Measurements from ENCODE around the gene GFI1. TPM values are rescaled to one million over a fixed set of nuclear protein-coding genes. Genes with fewer than 3 reads are reported as not detected.
A peak's percentile ranks its signal among the peaks of the same experiment; 100 is the strongest.
"Not testable (repeated sequence)": the region's sequence is repeated elsewhere in the genome, so short reads cannot be mapped to it uniquely, and the experiment has no call there.

GFI1 gene
- total RNA-seq, 2 donors from 2014 or later, result 35.4 to 78.5 TPM

DNA sequence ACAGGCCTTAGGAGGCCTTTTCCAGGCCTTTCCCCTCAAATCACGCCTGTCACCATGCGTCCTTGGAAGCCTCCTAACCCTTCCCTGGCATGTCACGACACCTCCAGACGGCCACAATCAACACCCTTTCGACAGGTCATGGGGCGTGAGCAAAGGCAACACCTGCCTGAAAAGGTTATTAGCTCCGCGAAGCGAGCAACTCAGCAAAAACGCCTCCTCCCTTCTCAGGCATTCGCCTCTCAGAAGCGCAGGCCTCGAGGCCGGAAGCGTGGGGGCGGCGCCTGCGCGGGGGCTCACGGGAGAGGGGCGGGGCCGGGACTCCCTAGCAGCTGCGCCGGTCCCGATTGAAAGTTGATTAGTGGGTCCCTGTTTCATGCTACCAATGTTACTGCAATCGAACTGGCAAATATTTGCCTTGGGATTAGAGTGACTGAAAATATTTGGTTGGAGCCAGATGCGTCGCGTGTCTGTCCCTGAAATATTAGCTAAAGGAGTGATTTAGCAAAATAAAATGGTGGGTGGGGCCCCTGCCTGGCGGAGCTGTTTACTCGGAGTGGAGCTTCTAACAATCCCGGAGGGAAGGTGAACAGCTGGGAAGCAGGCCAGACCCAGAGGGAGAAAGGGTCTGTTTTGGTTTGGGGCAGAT lies 44.9 kb downstream of the GFI1 start:
- H3K36me3 Mint-ChIP-seq, result no peaks in the 10 kb centered on the region
- no peak overlapping the region for H3K4me3 Mint-ChIP-seq
- H3K27ac Mint-ChIP-seq, result no peak overlapping the region
- no peaks in the 10 kb centered on the region for H3K27me3 Mint-ChIP-seq
- H3K9me3 Mint-ChIP-seq, result no peaks in the 10 kb centered on the region
- peaks cover 6% of the 10 kb centered on the region in 2 donors for H3K4me1 Mint-ChIP-seq (ENCODE audit: low read depth in 2 of 2)
- DNase-seq (ENCODE audit: low spot score), result no peak
- ATAC-seq, result no peak

DNA sequence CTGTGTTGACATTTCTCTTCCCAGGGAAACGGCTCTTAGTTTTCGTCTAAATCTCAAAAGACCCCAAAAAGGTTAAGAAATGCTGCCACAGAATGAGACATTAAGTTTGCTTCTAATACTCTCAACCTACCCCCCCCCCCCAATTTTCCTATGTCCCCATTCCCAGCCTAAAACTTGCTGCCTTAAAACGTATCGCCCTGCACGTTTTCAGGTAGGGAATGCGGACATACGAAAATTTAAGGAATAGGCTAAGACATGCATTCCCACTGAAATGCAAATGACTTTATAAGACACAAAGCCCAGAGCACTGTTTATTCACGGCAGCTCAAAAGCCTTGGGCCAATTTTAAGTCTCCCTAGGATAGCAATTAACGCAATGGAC lies 45.4 kb downstream of the GFI1 start:
- ATAC-seq (no peak), DNase-seq (ENCODE audit: low spot score) (no peak)
- H3K27me3 Mint-ChIP-seq, result no peaks in the 10 kb centered on the region
- no peaks in the 10 kb centered on the region for H3K9me3 Mint-ChIP-seq
- peaks cover 6% of the 10 kb centered on the region in 2 donors for H3K4me1 Mint-ChIP-seq (ENCODE audit: low read depth in 2 of 2)
- H3K27ac Mint-ChIP-seq, result no peak overlapping the region
- H3K4me3 Mint-ChIP-seq, result no peak overlapping the region
- H3K36me3 Mint-ChIP-seq, result no peaks in the 10 kb centered on the region

DNA sequence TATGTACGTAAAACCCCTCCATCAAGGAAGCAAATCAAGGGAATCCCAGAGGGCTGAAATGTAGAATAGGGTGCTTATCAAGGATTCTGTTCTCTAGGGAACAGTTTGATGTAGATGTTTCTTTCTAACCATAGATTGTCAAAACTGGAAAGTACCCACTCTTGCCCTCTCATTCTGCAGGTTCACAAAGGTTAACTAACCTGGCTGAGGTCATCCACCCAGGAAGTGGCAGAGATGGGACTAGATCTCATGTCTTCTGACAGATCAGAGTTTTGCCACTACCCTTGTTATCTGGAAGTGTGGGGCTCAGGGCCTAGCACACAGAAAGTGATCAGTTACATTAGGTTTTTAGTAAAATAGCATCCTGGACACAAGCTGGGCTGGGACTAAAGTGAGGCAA lies 47.4 kb downstream of the GFI1 start:
- H3K4me3 Mint-ChIP-seq, result no peak overlapping the region
- peak overlapping the region in 1 of 2 donors; percentile 32 for H3K27ac Mint-ChIP-seq
- no peaks in the 10 kb centered on the region for H3K36me3 Mint-ChIP-seq
- peaks cover 2% of the 10 kb centered on the region for H3K9me3 Mint-ChIP-seq
- no peaks in the 10 kb centered on the region for H3K27me3 Mint-ChIP-seq
- H3K4me1 Mint-ChIP-seq (ENCODE audit: low read depth in 2 of 2), result peaks cover 3 to 4% of the 10 kb centered on the region in 2 donors
- DNase-seq (ENCODE audit: low spot score) (no peak), ATAC-seq (no peak)

DNA sequence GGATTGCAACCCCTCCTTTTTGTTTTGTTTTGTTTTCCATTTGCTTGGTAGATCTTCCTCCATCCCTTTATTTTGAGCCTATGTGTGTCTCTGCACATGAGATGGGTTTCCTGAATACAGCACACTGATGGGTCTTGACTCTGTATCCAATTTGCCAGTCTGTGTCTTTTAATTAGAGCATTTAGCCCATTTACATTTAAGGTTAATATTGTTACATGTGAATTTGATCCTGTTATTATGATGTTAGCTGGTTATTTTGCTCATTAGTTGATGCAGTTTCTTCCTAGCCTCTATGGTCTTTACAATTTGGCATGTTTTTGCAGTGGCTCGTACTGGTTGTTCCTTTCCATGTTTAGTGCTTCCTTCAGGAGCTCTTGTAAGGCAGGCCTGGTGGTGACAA lies 52.2 kb downstream of the GFI1 start:
- H3K27me3 Mint-ChIP-seq; H3K9me3 Mint-ChIP-seq; H3K4me3 Mint-ChIP-seq; H3K4me1 Mint-ChIP-seq (ENCODE audit: low read depth in 2 of 2); H3K36me3 Mint-ChIP-seq; H3K27ac Mint-ChIP-seq; DNase-seq (ENCODE audit: low spot score); ATAC-seq: not testable (repeated sequence)

DNA sequence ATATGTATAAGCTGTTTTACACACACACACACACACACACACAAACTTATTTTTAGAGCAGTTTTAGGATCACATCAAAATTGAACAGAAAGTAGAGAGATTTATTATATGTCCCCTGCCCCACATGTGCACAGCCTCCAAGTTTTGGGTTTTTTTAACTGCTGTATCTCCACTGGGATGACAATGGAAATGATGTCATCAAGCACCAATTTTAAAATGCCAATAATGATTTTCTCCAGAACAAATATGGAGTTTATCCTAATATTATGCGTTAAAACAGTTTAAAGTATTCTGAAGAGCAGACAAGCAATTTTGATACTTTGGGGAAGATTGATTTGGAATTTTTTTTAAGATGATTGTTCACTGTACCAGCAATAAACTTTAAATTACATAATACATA lies 56.7 kb downstream of the GFI1 start:
- ATAC-seq (no peak), DNase-seq (ENCODE audit: low spot score) (no peak)
- Mint-ChIP-seq H3K4me1 (ENCODE audit: low read depth in 2 of 2) (no peaks in the 10 kb centered on the region), H3K36me3 (no peaks in the 10 kb centered on the region), H3K27ac (no peak overlapping the region), H3K9me3 (no peaks in the 10 kb centered on the region), H3K27me3 (no peaks in the 10 kb centered on the region), H3K4me3 (no peak overlapping the region)

- H3K27me3 Mint-ChIP-seq, result no peaks in the 10 kb centered on the region
- no peaks in the 10 kb centered on the region for H3K36me3 Mint-ChIP-seq
- no peaks in the 10 kb centered on the region for H3K9me3 Mint-ChIP-seq
- DNase-seq (ENCODE audit: low spot score) (no peak), ATAC-seq (no peak)
- H3K4me3 Mint-ChIP-seq, result no peak overlapping the region
- H3K27ac Mint-ChIP-seq, result no peak overlapping the region
- H3K4me1 Mint-ChIP-seq (ENCODE audit: low read depth in 2 of 2), result peaks cover 0 to 3% of the 10 kb centered on the region in 2 donors
These were observed 61.1 kb downstream of the GFI1 start for GRCh38 chr1:92425617-92426016.

Other genes with a start within 250 kb of the GFI1 start
- 10 to 100 TPM; 17.9 to 36.6 TPM for gene GLMN, start 187.9 kb downstream of the GFI1 start, total RNA-seq
- gene RPAP2, start 187.9 kb downstream of the GFI1 start, total RNA-seq, result 10 to 100 TPM; 34.5 to 39.3 TPM